Fibroblast of lung (primary cell): ENCODE measurements around the gene PIK3R1. TPM values are rescaled to one million over a fixed set of nuclear protein-coding genes. Genes with fewer than 3 reads are reported as not detected.

Experiments
- DNase-seq, 2 donors: peaks; one replicate each; pipeline versions ENCODE4 v3.0.0 to v3.0.0-alpha.2; 2010; ENCODE audit warnings: low read depth in 2 of 2
- H2AFZ ChIP-seq: 2 replicates; pipeline ENCODE4 v1.5.1; 2012; ENCODE audit warnings: low read length, control low read depth, inconsistent platforms
- H3K27ac ChIP-seq: 2 replicates; pipeline ENCODE4 v1.5.1; 2011; ENCODE audit warnings: low read length, control low read depth; ENCODE audit not compliant: insufficient read depth
- H3K27me3 ChIP-seq: 2 replicates; pipeline ENCODE4 v1.5.1; 2011; ENCODE audit warnings: mild to moderate bottlenecking, low read length; ENCODE audit not compliant: control insufficient read depth, insufficient read depth
- H3K36me3 ChIP-seq: 2 replicates; pipeline ENCODE4 v1.5.1; 2011; ENCODE audit warnings: low read length; ENCODE audit not compliant: control insufficient read depth, insufficient read depth
- H3K4me1 ChIP-seq: 2 replicates; pipeline ENCODE4 v1.5.1; 2011; ENCODE audit warnings: low read length; ENCODE audit not compliant: control insufficient read depth, insufficient read depth; ENCODE audit errors: extremely low read depth
- H3K4me2 ChIP-seq: 2 replicates; pipeline ENCODE4 v1.5.1; 2011; ENCODE audit warnings: low read length, control low read depth; ENCODE audit not compliant: insufficient read depth; ENCODE audit errors: extremely low read depth
- H3K4me3 ChIP-seq, 4 experiments: fragments of 200-600 bp in 1 of 4; sonication (generic) in 1 of 4; replicated peaks in 1 of 4; 2 replicates each; pipeline ENCODE4 v1.5.1; 2011 to 2016; ENCODE audit warnings: low read length in 4 of 4, low read depth in 3 of 4, mild to moderate bottlenecking in 3 of 4, control low read depth in 2 of 4, inconsistent platforms in 1 of 4, mixed read lengths in 1 of 4; ENCODE audit not compliant: insufficient read depth in 1 of 4; ENCODE audit errors: control extremely low read depth in 1 of 4
- H3K79me2 ChIP-seq: 2 replicates; pipeline ENCODE4 v1.5.1; 2012; ENCODE audit warnings: mild to moderate bottlenecking, low read length, inconsistent platforms; ENCODE audit not compliant: control insufficient read depth, insufficient read depth
- H3K9ac ChIP-seq: 2 replicates; pipeline ENCODE4 v1.5.1; 2011; ENCODE audit warnings: mild to moderate bottlenecking, low read length, control low read depth; ENCODE audit not compliant: insufficient read depth
- H3K9me3 ChIP-seq: 2 replicates; pipeline ENCODE4 v1.5.1; 2012; ENCODE audit warnings: low read depth, low read length; ENCODE audit not compliant: control insufficient read depth, insufficient read depth
- H4K20me1 ChIP-seq: 2 replicates; pipeline ENCODE4 v1.5.1; 2011; ENCODE audit warnings: low read length; ENCODE audit not compliant: control insufficient read depth, insufficient read depth; ENCODE audit errors: extremely low read depth
- EZH2 ChIP-seq: IDR thresholded peaks from 2 replicates; pipeline ENCODE4 v1.5.1; 2012; ENCODE audit warnings: low read length, control low read depth, mild to moderate bottlenecking; ENCODE audit errors: missing control alignments
- polyA plus RNA-seq, 2 donors: library from polyadenylated mRNA; depleted of rRNA in 1 of 2; stranded (reverse) in 1 of 2; unstranded in 1 of 2; fragments of >200 nt; gene quantifications; 2 replicates each; pipeline ENCODE4 v1.2.1, GENCODE V29; 2011 to 2012; ENCODE audit warnings: missing spikeins in 1 of 2
- total RNA-seq: library from RNA; depleted of rRNA; stranded (reverse); fragments of >200 nt; gene quantifications from 2 replicates; pipeline ENCODE4 v1.2.1, GENCODE V29; 2014
- TF ChIP-seq, protein P1 (sequence below), 2 donors: IDR thresholded peaks in 1 of 2; conservative IDR thresholded peaks in 1 of 2; 1 replicate in 1 of 2; 2 replicates in 1 of 2; pipeline ENCODE4 v1.5.1; 2011 to 2012; ENCODE audit warnings: low read length in 2 of 2, control low read depth in 1 of 2, inconsistent platforms in 1 of 2, low read depth in 1 of 2, mild to moderate bottlenecking in 1 of 2

PIK3R1 gene
- total and polyA plus RNA-seq, 2 donors (not counting 1 experiment from before 2014, with no cell fraction given) = 17.7 to 36.3 TPM

DNA sequence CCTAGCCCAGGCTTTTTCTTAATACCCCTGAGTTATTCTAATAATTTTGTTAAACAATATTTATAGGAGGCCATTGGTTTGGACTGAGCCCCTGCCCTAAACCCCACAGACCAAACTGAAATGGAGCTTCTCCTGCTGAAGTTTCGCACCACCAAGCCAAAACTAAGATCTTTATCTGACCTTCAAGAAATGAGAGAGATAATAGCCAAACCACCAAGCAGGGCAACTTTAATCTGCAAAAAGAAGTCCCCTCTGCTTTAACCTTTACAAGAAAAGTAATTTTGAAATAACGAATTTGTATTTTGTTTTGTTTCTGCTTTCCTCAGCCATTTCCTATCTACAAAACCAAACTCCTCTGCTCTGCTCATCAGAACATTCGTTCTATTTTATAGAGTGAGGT is 125.5 kb downstream of the PIK3R1 start:
- H3K4me2 ChIP-seq = no peak overlapping the region
- H3K9me3 ChIP-seq = no peaks in the 10 kb centered on the region
- H4K20me1 ChIP-seq = no peaks in the 10 kb centered on the region
- no peaks in the 10 kb centered on the region for H3K4me1 ChIP-seq
- H3K36me3 ChIP-seq = no peaks in the 10 kb centered on the region
- H3K9ac ChIP-seq = no peak overlapping the region
- H3K4me3 ChIP-seq = no peak overlapping the region
- H2AFZ ChIP-seq = no peak overlapping the region
- H3K27ac ChIP-seq = no peak overlapping the region
- H3K79me2 ChIP-seq = no peaks in the 10 kb centered on the region
- TF ChIP-seq, protein P1, sequence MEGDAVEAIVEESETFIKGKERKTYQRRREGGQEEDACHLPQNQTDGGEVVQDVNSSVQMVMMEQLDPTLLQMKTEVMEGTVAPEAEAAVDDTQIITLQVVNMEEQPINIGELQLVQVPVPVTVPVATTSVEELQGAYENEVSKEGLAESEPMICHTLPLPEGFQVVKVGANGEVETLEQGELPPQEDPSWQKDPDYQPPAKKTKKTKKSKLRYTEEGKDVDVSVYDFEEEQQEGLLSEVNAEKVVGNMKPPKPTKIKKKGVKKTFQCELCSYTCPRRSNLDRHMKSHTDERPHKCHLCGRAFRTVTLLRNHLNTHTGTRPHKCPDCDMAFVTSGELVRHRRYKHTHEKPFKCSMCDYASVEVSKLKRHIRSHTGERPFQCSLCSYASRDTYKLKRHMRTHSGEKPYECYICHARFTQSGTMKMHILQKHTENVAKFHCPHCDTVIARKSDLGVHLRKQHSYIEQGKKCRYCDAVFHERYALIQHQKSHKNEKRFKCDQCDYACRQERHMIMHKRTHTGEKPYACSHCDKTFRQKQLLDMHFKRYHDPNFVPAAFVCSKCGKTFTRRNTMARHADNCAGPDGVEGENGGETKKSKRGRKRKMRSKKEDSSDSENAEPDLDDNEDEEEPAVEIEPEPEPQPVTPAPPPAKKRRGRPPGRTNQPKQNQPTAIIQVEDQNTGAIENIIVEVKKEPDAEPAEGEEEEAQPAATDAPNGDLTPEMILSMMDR (conservative IDR thresholded peaks at IDR 0.05 in 1 of 2, IDR thresholded peaks at IDR 0.05 in 1 of 2; ENCODE audit: low read depth in 1 of 2, low read length in 2 of 2) = no peak
- TF ChIP-seq EZH2 = no peak
- no peak for DNase-seq
- H3K27me3 ChIP-seq = no peaks in the 10 kb centered on the region

DNA sequence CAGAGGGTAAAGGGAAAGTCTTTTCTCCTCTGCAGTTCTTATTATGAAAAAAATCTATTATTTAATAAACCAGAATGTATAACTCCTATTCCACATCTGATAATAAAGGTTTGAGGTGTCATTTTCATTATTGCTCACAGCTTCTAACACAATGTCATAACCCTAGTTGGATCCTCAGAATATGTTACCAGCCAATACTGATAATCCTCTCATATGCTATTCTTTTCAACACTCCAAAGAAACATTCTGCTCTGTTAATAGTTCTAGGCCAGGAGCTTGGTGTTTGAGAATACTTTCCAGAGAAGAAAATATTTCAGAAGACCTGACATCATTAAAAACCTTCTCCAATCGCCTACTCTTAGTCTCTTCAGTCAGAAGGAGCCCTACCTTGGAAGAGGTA is 127.1 kb downstream of the PIK3R1 start:
- Histone ChIP-seq H3K9me3 (no peaks in the 10 kb centered on the region), H3K4me2 (no peak overlapping the region), H2AFZ (no peak overlapping the region), H3K4me1 (no peaks in the 10 kb centered on the region), H3K79me2 (no peaks in the 10 kb centered on the region), H3K36me3 (no peaks in the 10 kb centered on the region), H3K27ac (no peak overlapping the region), H3K4me3 (no peak overlapping the region), H3K9ac (no peak overlapping the region), H4K20me1 (no peaks in the 10 kb centered on the region), H3K27me3 (no peaks in the 10 kb centered on the region)
- TF ChIP-seq EZH2 = no peak
- TF ChIP-seq, protein P1 (conservative IDR thresholded peaks at IDR 0.05 in 1 of 2, IDR thresholded peaks at IDR 0.05 in 1 of 2; ENCODE audit: low read depth in 1 of 2, low read length in 2 of 2) = no peak
- DNase-seq = no peak

DNA sequence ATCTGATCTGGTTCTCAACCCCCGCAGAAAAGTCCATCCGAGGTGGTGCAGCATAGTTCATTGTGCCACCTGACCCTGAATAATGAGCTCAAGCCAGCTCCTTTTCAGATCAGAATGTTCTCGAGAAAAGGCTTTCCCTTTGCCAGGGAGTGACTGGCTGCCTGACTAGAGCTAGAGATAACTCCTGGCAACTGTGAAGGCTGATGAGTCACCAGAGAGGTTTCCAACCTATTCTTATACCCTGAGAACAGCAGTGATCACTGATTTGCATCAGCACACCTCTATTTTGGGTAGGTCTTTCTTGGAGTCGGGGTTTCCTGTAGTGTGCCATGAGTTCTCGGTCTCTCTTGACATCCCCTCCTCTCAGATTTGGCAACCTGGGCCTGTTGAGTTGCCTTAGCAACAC is 127.9 kb downstream of the PIK3R1 start:
- no peak overlapping the region for H3K27ac ChIP-seq
- no peak overlapping the region for H2AFZ ChIP-seq

More for the DNA sequence above, 127.9 kb downstream of the PIK3R1 start:
- H3K4me1 ChIP-seq = no peaks in the 10 kb centered on the region
- H3K27me3 ChIP-seq = no peaks in the 10 kb centered on the region
- no peak overlapping the region for H3K9ac ChIP-seq
- H3K4me3 ChIP-seq = no peak overlapping the region
- H3K4me2 ChIP-seq = no peak overlapping the region
- H3K79me2 ChIP-seq = no peaks in the 10 kb centered on the region
- peak; percentile 80 to 92 for DNase-seq
- TF ChIP-seq, protein P1 (conservative IDR thresholded peaks at IDR 0.05 in 1 of 2, IDR thresholded peaks at IDR 0.05 in 1 of 2; ENCODE audit: low read depth in 1 of 2, low read length in 2 of 2) = no peak
- TF ChIP-seq EZH2 = no peak
- no peaks in the 10 kb centered on the region for H3K36me3 ChIP-seq
- H3K9me3 ChIP-seq = no peaks in the 10 kb centered on the region
- no peaks in the 10 kb centered on the region for H4K20me1 ChIP-seq
